Measurements from ENCODE around the gene PID1. TPM values are rescaled to one million over a fixed set of nuclear protein-coding genes. Genes with fewer than 3 reads are reported as not detected.

The PID1 gene
- total RNA-seq, 4 donors from 2014 or later: 15.0 to 64.4 (median 32.5) TPM

GRCh38 chr2:229237270-229237669 lies 33.8 kb downstream of the PID1 start:
- H3K36me3 ChIP-seq: no peaks in the 10 kb centered on the region
- DNase-seq: no peak
- no peak overlapping the region for H3K4me3 ChIP-seq
- peaks cover 0 to 5% (median 0%) of the 10 kb centered on the region in 4 donors for H3K9me3 ChIP-seq
- no peak overlapping the region for H3K27ac ChIP-seq
- H3K4me1 ChIP-seq: no peaks in the 10 kb centered on the region
- no peaks in the 10 kb centered on the region for H3K27me3 ChIP-seq
- no peak for TF ChIP-seq POLR2A (IDR thresholded peaks at IDR 0.05)
- no peak for TF ChIP-seq CTCF (IDR thresholded peaks at IDR 0.05)

- no peak for TF ChIP-seq POLR2A (IDR thresholded peaks at IDR 0.05)
- TF ChIP-seq CTCF (IDR thresholded peaks at IDR 0.05): no peak
These were observed 35.8 kb downstream of the PID1 start for GRCh38 chr2:229235131-229235914.

GRCh38 chr2:229231885-229232284 lies 39.2 kb downstream of the PID1 start:
- no peak for TF ChIP-seq POLR2A (IDR thresholded peaks at IDR 0.05)
- no peak for TF ChIP-seq CTCF (IDR thresholded peaks at IDR 0.05)
- Histone ChIP-seq H3K4me1 (no peaks in the 10 kb centered on the region), H3K27me3 (no peaks in the 10 kb centered on the region), H3K4me3 (no peak overlapping the region), H3K9me3 (no peaks in the 10 kb centered on the region), H3K36me3 (no peaks in the 10 kb centered on the region), H3K27ac (no peak overlapping the region)
- DNase-seq: no peak

More at GRCh38 chr2:229235131-229235914, 35.8 kb downstream of the PID1 start:
- Histone ChIP-seq H3K27ac (no peak overlapping the region), H3K36me3 (no peaks in the 10 kb centered on the region), H3K4me3 (no peak overlapping the region), H3K9me3 (no peaks in the 10 kb centered on the region), H3K4me1 (no peaks in the 10 kb centered on the region), H3K27me3 (no peaks in the 10 kb centered on the region)
- DNase-seq: no peak

GRCh38 chr2:229231328-229231868 lies 39.7 kb downstream of the PID1 start:
- TF ChIP-seq CTCF (IDR thresholded peaks at IDR 0.05): no peak
- TF ChIP-seq POLR2A (IDR thresholded peaks at IDR 0.05): no peak
- H3K4me3 ChIP-seq: no peak overlapping the region
- no peaks in the 10 kb centered on the region for H3K36me3 ChIP-seq
- H3K27ac ChIP-seq: no peak overlapping the region
- no peaks in the 10 kb centered on the region for H3K27me3 ChIP-seq
- no peak for DNase-seq
- H3K9me3 ChIP-seq: no peaks in the 10 kb centered on the region
- no peaks in the 10 kb centered on the region for H3K4me1 ChIP-seq

GRCh38 chr2:229230911-229231310 lies 40.2 kb downstream of the PID1 start:
- H3K9me3 ChIP-seq: no peaks in the 10 kb centered on the region
- H3K27me3 ChIP-seq: no peaks in the 10 kb centered on the region
- no peak for TF ChIP-seq POLR2A (IDR thresholded peaks at IDR 0.05)
- no peak for TF ChIP-seq CTCF (IDR thresholded peaks at IDR 0.05)
- no peak overlapping the region for H3K27ac ChIP-seq
- no peaks in the 10 kb centered on the region for H3K4me1 ChIP-seq
- H3K4me3 ChIP-seq: no peak overlapping the region
- no peak for DNase-seq
- no peaks in the 10 kb centered on the region for H3K36me3 ChIP-seq
